K562 (cell line): ENCODE data around the gene ADAM15. TPM values are rescaled to one million over a fixed set of nuclear protein-coding genes. Genes with fewer than 3 reads are reported as not detected.

Experiments used
- BCL6 ChIP-seq: fragments of 250-450 bp; sonication (Bioruptor Pico); IDR thresholded peaks from 2 replicates; pipeline ENCODE4 v1.4.0; 2020
- CREB1 ChIP-seq, 2 experiments: sonication (generic) in 1 of 2; formaldehyde crosslinking in 1 of 2; IDR thresholded peaks; 2 replicates each; pipeline versions ENCODE4 v1.6.1 to v1.8.0; 2012 to 2022; ENCODE audit warnings: inconsistent platforms in 1 of 2, mild to moderate bottlenecking in 1 of 2, missing genetic modification reagents in 1 of 2, moderate library complexity in 1 of 2
- EGR1 ChIP-seq: fragments of 450-650 bp; conservative IDR thresholded peaks from 2 replicates; pipeline ENCODE4 v1.6.1; 2017; ENCODE audit warnings: mild to moderate bottlenecking
- FOXA3 ChIP-seq, 2 experiments: fragments of 450-650 bp in 1 of 2; sonication (generic) in 1 of 2; formaldehyde crosslinking; IDR thresholded peaks in 1 of 2; conservative IDR thresholded peaks in 1 of 2; 2 replicates each; pipeline versions ENCODE4 v1.4.0 to v1.8.0; 2020 to 2022; ENCODE audit warnings: mild to moderate bottlenecking in 2 of 2, missing genetic modification reagents in 1 of 2
- FOXM1 ChIP-seq, 2 experiments: fragments of 450-650 bp in 1 of 2; sonication (generic) in 1 of 2; formaldehyde crosslinking in 1 of 2; IDR thresholded peaks; 2 replicates each; pipeline versions ENCODE4 v1.6.1 to v1.9.0; 2017 to 2022; ENCODE audit warnings: low read depth in 2 of 2, mild to moderate bottlenecking in 2 of 2, missing genetic modification reagents in 1 of 2, moderate library complexity in 1 of 2
- HDAC6 ChIP-seq: IDR thresholded peaks from 2 replicates; pipeline ENCODE4 v1.6.1; 2012; ENCODE audit warnings: low read depth, mild to moderate bottlenecking, control low read depth, inconsistent platforms, low read length, moderate library complexity
- HMGN3 ChIP-seq: IDR thresholded peaks from 2 replicates; pipeline ENCODE4 v1.6.1; 2011; ENCODE audit warnings: borderline replicate concordance, low read depth, mild to moderate bottlenecking, mixed read lengths, low read length; ENCODE audit not compliant: insufficient read length; ENCODE audit errors: extremely low read depth
- MYNN ChIP-seq, 2 experiments: sonication (generic); formaldehyde crosslinking in 1 of 2; IDR thresholded peaks; 2 replicates each; pipeline versions ENCODE4 v1.5.0 to v1.6.1; 2016 to 2020; ENCODE audit warnings: antibody characterized with exemption in 1 of 2, missing genetic modification reagents in 1 of 2
- RAD21 ChIP-seq, 2 experiments: fragments of 250-450 bp in 1 of 2; fragments of 450-650 bp in 1 of 2; sonication (Bioruptor Pico) in 1 of 2; formaldehyde crosslinking in 1 of 2; IDR thresholded peaks in 1 of 2; conservative IDR thresholded peaks in 1 of 2; 2 replicates each; pipeline versions ENCODE4 v1.4.0 to v1.8.0; 2020 to 2022; ENCODE audit warnings: mild to moderate bottlenecking in 2 of 2, moderate library complexity in 1 of 2
- RBM22 ChIP-seq: fragments of 200-400 bp; formaldehyde crosslinking; IDR thresholded peaks from 2 replicates; pipeline ENCODE4 v1.6.1; 2018; ENCODE audit warnings: low read length, low read depth; ENCODE audit not compliant: poor library complexity, severe bottlenecking
- SMARCC2 ChIP-seq: fragments of 450-650 bp; IDR thresholded peaks from 2 replicates; pipeline ENCODE4 v1.6.1; 2017; ENCODE audit warnings: antibody characterized with exemption, moderate library complexity, mild to moderate bottlenecking, low read depth
- SMC3 ChIP-seq: conservative IDR thresholded peaks from 2 replicates; pipeline ENCODE4 v1.6.1; 2011; ENCODE audit warnings: low read depth, low read length, improper control_type of control experiment; ENCODE audit not compliant: insufficient read depth
- ZNF146 ChIP-seq: IDR thresholded peaks from one replicate; pipeline ENCODE4 v1.6.1; 2018; ENCODE audit warnings: missing compliant biosample characterization; ENCODE audit not compliant: unreplicated experiment
- polyA plus RNA-seq, 8 experiments: library from polyadenylated mRNA; depleted of rRNA in 4 of 8; stranded (reverse) in 5 of 8; unstranded in 3 of 8; fragments of >200 nt; fragmentation: Nextera tagmentation in 2 of 8; fragmentation: Illumina TruSeq in 1 of 8; extraction: Ambion mirVana in 2 of 8; extraction: Trizol in 1 of 8; gene quantifications; 2 replicates each; pipeline versions ENCODE4 v1.2.1 to v1.2.3, GENCODE V29; 2011 to 2014; ENCODE audit warnings: inconsistent platforms in 1 of 8, missing spikeins in 1 of 8
- total RNA-seq, 7 experiments: library from RNA; depleted of rRNA in 6 of 7; stranded (reverse); fragments of >200 nt in 6 of 7; fragmentation: Illumina TruSeq in 2 of 7; extraction: Trizol in 2 of 7; gene quantifications; 2 replicates each; pipeline versions ENCODE4 v1.2.1 to v1.2.3, GENCODE V29; 2011 to 2021; ENCODE audit warnings: low replicate concordance in 1 of 7
- TF ChIP-seq, protein P1 (sequence below), 2 experiments: fragments of 450-650 bp in 1 of 2; sonication (generic) in 1 of 2; formaldehyde crosslinking in 1 of 2; IDR thresholded peaks; 2 replicates each; pipeline versions ENCODE4 v1.7.1 to v1.9.0; 2016 to 2022; ENCODE audit warnings: inconsistent platforms in 1 of 2, mild to moderate bottlenecking in 1 of 2, missing genetic modification reagents in 1 of 2

Gene ADAM15
- total and polyA plus RNA-seq, 9 of the 15 experiments (the other 6 are each of a cell fraction or from before 2014, with no cell fraction given), result 0.69 to 72.3 (median 32.8) TPM

DNA sequence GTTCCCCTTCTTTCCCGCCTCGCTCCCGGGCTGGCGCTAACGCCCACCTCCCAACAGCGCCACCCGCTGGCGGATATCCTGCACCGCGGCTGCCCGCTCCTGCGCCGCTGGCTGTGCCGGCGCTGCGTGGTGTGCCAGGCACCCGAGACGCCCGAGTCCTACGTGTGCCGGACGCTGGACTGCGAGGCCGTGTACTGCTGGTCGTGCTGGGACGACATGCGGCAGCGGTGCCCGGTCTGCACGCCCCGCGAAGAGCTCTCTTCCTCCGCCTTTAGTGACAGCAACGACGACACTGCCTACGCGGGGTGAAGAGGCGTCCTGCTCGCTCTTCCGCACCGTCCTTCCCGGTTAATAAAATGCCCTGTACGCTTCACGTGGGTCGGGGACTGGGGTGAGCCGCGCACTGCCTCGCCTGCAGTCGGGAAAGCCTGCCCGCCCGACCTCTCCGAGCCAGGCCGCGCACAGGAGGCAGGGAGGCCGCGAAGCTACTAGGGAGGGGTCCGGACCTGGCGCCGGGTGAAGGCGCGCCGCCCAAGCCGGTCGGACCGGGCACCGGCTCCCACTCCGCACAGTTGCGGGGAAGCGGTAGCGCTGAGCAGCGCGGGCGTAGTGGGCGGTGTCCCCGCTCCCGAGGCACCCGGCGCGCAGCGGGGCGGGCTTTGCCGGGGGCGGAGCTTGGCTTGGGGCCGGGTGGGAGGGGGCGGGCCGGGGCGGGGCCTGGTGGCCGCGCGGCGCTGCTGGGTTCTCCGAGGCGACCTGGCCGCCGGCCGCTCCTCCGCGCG lies at the start of gene ADAM15 (continued):
- TF ChIP-seq, protein P1, sequence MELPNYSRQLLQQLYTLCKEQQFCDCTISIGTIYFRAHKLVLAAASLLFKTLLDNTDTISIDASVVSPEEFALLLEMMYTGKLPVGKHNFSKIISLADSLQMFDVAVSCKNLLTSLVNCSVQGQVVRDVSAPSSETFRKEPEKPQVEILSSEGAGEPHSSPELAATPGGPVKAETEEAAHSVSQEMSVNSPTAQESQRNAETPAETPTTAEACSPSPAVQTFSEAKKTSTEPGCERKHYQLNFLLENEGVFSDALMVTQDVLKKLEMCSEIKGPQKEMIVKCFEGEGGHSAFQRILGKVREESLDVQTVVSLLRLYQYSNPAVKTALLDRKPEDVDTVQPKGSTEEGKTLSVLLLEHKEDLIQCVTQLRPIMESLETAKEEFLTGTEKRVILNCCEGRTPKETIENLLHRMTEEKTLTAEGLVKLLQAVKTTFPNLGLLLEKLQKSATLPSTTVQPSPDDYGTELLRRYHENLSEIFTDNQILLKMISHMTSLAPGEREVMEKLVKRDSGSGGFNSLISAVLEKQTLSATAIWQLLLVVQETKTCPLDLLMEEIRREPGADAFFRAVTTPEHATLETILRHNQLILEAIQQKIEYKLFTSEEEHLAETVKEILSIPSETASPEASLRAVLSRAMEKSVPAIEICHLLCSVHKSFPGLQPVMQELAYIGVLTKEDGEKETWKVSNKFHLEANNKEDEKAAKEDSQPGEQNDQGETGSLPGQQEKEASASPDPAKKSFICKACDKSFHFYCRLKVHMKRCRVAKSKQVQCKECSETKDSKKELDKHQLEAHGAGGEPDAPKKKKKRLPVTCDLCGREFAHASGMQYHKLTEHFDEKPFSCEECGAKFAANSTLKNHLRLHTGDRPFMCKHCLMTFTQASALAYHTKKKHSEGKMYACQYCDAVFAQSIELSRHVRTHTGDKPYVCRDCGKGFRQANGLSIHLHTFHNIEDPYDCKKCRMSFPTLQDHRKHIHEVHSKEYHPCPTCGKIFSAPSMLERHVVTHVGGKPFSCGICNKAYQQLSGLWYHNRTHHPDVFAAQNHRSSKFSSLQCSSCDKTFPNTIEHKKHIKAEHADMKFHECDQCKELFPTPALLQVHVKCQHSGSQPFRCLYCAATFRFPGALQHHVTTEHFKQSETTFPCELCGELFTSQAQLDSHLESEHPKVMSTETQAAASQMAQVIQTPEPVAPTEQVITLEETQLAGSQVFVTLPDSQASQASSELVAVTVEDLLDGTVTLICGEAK (IDR thresholded peaks at IDR 0.05), result peak; percentile 73; the same call in 1 of the 2 replicates
- TF ChIP-seq, protein P1 (CRISPR knock-in tag; IDR thresholded peaks at IDR 0.05), result no peak
- peak; percentile 50 for TF ChIP-seq HMGN3
- TF ChIP-seq RAD21 (CRISPR knock-in tag; conservative IDR thresholded peaks at IDR 0.05 in 1 of 2, IDR thresholded peaks at IDR 0.05 in 1 of 2), result peak in 1 of 2 experiments; percentile 60
- no peak for TF ChIP-seq BCL6 (CRISPR knock-in tag)
- TF ChIP-seq ZNF146 (CRISPR knock-in tag), result no peak
- TF ChIP-seq MYNN (IDR thresholded peaks at IDR 0.05), result peak; percentile 73
- no peak for TF ChIP-seq MYNN (CRISPR knock-in tag; IDR thresholded peaks at IDR 0.05)
- peak; percentile 50; the same call in 1 of the 2 replicates for TF ChIP-seq SMARCC2
- TF ChIP-seq RBM22, result peak; percentile 44
- TF ChIP-seq FOXA3 (CRISPR knock-in tag; conservative IDR thresholded peaks at IDR 0.05 in 1 of 2, IDR thresholded peaks at IDR 0.05 in 1 of 2), result 0 out of 4 replicates have a peak, but pooled peaks of 1 of the 2 experiments have one; percentile 48
- TF ChIP-seq CREB1 (IDR thresholded peaks at IDR 0.05), result peak; percentile 36; the same call in 1 of the 2 replicates
- TF ChIP-seq CREB1 (CRISPR knock-in tag; IDR thresholded peaks at IDR 0.05), result peak; percentile 68
- no peak for TF ChIP-seq HDAC6
- no peak for TF ChIP-seq FOXM1 (IDR thresholded peaks at IDR 0.05; ENCODE audit: low read depth)
- TF ChIP-seq FOXM1 (CRISPR knock-in tag; IDR thresholded peaks at IDR 0.05; ENCODE audit: low read depth), result peak; percentile 92
- TF ChIP-seq EGR1, result peak; percentile 84
- peak; percentile 22; the same call in 1 of the 2 replicates for TF ChIP-seq SMC3
